Mesodermal cell (in vitro differentiated cells): ENCODE data around the gene POU6F2.
"Not testable (repeated sequence)": the region's sequence is repeated elsewhere in the genome, so short reads cannot be mapped to it uniquely, and the experiment has no call there.

ENCODE experiments used
- H3K27ac ChIP-seq: 2 replicates; pipeline ENCODE4 v1.7.0; 2013; ENCODE audit warnings: mild to moderate bottlenecking, low read depth, low read length, moderate library complexity; ENCODE audit not compliant: severe bottlenecking
- H3K36me3 ChIP-seq: 2 replicates; pipeline ENCODE4 v1.7.1; 2013; ENCODE audit warnings: mild to moderate bottlenecking, low read length, moderate library complexity; ENCODE audit not compliant: control insufficient read depth, insufficient read depth
- H3K4me1 ChIP-seq: one replicate; pipeline ENCODE4 v1.7.1; 2013; ENCODE audit warnings: mild to moderate bottlenecking, low read length; ENCODE audit not compliant: insufficient read depth, control insufficient read depth, poor library complexity, severe bottlenecking
- H3K4me3 ChIP-seq: 2 replicates; pipeline ENCODE4 v1.7.0; 2013; ENCODE audit warnings: low read length, control low read depth, mild to moderate bottlenecking; ENCODE audit not compliant: insufficient read depth, poor library complexity, severe bottlenecking; ENCODE audit errors: extremely low read depth
- H3K9me3 ChIP-seq: 2 replicates; pipeline ENCODE4 v1.7.1; 2013; ENCODE audit warnings: mild to moderate bottlenecking, low read length, moderate library complexity; ENCODE audit not compliant: control insufficient read depth
- WGBS, 2 experiments: methylation state at CpG; one replicate each; pipeline ENCODE4 v1.1.5; 2013; ENCODE audit warnings: missing lambda C conversion rate in 2 of 2; ENCODE audit not compliant: insufficient coverage in 2 of 2; 5-methylcytosine and 5-hydroxymethylcytosine counted together

The POU6F2 gene

DNA sequence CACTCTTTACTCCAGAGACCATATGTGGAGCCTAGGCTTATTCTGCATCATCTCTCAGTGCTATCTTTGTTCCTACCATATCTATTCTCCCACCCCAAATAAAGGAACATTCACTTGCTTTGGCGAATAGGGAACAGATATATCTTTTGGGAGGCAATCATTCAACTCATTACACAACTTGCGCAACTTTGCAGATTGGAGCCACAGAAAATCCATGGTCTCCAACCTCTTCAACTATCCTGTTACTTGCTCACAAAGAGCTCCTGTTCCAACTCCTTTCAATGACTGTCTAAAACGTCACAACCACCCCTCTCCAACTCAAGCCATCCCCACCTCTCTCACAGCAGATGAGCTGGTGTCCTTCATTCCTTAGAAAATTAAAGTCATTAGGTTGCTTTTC, 203.7 kb downstream of the POU6F2 start:
- no peaks in the 10 kb centered on the region for H3K4me1 ChIP-seq
- H3K4me3 ChIP-seq: no peak overlapping the region
- 83% methylated on average over 2 of the region's 3 CpGs; no CpG with 5 or more reads in 1 of the 2 experiments for WGBS, 2 experiments
- no peaks in the 10 kb centered on the region for H3K9me3 ChIP-seq
- H3K27ac ChIP-seq: no peak overlapping the region
- H3K36me3 ChIP-seq: no peaks in the 10 kb centered on the region

DNA sequence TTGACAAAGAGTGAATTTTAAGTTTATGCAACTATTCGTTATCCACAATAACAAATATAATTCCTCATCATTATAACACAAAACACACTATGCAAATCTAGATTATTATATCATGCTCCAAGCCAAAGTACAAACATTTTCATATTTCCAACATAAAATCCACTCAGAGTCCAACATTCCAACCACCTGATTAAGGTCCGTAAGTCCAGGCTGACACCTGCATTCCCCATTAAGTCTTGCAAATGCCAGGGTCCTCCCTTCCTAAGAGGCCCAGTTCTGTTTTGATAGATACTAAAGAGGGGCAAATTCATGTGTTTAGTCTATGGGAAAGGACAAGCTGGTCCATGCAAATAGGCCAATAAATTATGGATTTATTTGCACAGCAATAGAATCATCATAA, 206.1 kb downstream of the POU6F2 start:
- Histone ChIP-seq H3K27ac (no peak overlapping the region), H3K9me3 (no peaks in the 10 kb centered on the region), H3K36me3 (no peaks in the 10 kb centered on the region), H3K4me1 (no peaks in the 10 kb centered on the region), H3K4me3 (no peak overlapping the region)
- WGBS, 2 experiments: 83 to 93% methylated on average over 1 to 2 of the region's 2 CpGs

DNA sequence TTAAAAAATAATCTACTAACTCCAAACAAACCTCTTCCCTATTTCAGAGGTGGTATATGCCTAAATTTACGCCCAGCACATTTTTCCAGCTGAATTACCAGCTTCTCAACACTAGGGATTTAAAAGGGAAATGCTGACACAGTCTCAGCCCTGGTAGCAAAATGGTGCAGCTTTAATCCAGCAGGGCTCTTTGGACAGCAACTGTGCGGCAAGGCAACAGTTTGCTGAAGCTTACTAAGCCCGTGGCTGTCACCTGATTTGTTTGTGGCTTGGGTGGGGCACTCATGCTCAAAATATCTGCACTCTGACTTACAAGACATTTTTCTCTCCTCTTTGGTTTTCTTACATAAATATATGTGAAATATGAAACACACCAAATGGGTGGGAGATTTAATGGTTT, 206.7 kb downstream of the POU6F2 start:
- no peaks in the 10 kb centered on the region for H3K36me3 ChIP-seq
- 80 to 90% methylated on average over 2 to 3 of the region's 3 CpGs for WGBS, 2 experiments

DNA sequence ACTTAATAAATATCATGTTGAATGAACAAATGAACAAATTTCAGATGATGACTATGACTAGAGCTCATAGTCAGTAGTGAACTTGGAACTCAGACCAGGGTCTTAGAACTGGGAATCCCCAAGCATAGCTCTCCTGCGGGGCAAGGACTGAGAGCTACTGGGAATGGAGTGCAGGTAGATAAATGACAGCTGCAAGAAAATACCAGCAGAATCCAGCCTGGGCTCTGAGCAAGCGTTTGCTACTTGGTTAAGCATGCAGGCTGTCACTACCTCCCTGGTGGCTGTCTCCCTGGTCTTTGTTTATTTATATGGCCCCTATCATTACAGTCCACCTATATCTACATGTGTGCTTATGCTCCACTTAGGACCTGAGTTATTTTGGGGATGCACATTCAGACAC, 208.4 kb downstream of the POU6F2 start:
- WGBS, 2 experiments: 89 to 100% methylated on average over 2 of the region's 2 CpGs
- Histone ChIP-seq H3K36me3 (no peaks in the 10 kb centered on the region), H3K4me3 (no peak overlapping the region), H3K9me3 (no peaks in the 10 kb centered on the region), H3K4me1 (no peaks in the 10 kb centered on the region), H3K27ac (no peak overlapping the region)

More for the DNA sequence above, 206.7 kb downstream of the POU6F2 start:
- H3K4me1 ChIP-seq: no peaks in the 10 kb centered on the region
- no peak overlapping the region for H3K27ac ChIP-seq
- H3K9me3 ChIP-seq: no peaks in the 10 kb centered on the region
- H3K4me3 ChIP-seq: no peak overlapping the region

DNA sequence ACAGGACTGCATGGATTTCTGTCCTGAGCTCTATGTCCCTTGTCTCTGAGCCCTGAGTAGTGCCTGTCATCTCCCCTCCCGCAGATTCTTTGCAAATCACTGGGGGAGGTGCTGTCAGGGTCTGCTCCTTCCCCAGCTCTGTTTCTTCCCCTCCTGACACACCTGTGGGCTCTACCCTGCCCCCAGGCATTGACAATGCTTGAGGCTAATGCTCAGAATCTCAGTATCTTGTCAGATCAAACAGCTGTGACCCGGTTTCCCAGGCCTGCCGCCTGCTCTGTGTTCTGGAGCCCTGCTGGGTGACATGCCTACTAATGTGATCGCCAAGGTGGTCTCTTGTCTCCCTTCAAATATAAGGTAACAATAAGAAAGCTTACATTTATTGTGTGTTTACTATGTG, 209.0 kb downstream of the POU6F2 start:
- Histone ChIP-seq H3K4me3 (no peak overlapping the region), H3K27ac (no peak overlapping the region), H3K9me3 (no peaks in the 10 kb centered on the region), H3K36me3 (no peaks in the 10 kb centered on the region), H3K4me1 (no peaks in the 10 kb centered on the region)
- 54 to 66% methylated on average over 3 of the region's 4 CpGs for whole genome bisulfite sequencing, 2 experiments

DNA sequence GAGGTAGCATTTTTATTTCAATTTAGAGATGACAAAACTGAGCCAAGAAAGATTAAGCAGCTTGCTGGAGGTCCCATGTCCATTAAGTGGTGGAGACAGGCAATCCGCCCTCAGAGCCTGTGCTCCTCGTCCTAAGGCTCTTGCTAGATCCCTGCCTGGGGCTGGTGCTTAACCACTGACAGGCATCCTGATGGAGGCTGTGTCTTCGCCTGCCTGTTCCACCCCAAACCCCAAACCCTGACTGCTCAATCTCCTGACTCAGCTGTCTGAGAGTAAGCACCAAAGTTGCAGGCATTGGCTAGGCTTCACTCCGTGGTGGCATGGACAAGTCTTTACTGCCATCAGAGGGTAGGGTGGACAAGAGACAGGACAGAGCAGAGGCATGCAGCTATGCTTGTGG, 209.4 kb downstream of the POU6F2 start:
- Histone ChIP-seq H3K27ac (no peak overlapping the region), H3K9me3 (no peaks in the 10 kb centered on the region), H3K36me3 (no peaks in the 10 kb centered on the region), H3K4me1 (no peaks in the 10 kb centered on the region), H3K4me3 (no peak overlapping the region)
- 61 to 67% methylated on average over 4 of the region's 4 CpGs for WGBS, 2 experiments

DNA sequence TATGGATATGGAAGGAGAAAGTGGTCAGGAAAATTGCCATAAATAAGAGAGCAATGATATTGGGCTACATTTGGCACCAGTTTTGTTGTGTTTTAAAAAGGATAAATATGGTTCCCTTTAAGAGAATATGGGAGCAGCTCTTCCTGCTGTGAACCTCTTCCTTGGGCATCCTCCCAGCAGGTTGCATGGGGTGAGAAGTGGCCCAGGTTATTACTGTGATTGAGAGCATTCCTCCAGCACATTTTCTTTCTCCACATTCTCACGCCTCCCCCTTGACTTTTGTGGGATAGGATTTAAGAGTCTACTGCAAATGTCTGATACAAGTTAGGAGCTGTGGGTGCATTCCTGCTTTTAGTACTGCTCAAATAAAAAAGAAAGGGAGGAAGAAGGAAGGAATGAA, 214.8 kb downstream of the POU6F2 start:
- H3K4me1 ChIP-seq: no peaks in the 10 kb centered on the region
- no CpG with 5 or more reads among the region's 1 CpG for WGBS, 2 experiments
- no peaks in the 10 kb centered on the region for H3K9me3 ChIP-seq
- H3K27ac ChIP-seq: no peak overlapping the region
- no peaks in the 10 kb centered on the region for H3K36me3 ChIP-seq
- no peak overlapping the region for H3K4me3 ChIP-seq

DNA sequence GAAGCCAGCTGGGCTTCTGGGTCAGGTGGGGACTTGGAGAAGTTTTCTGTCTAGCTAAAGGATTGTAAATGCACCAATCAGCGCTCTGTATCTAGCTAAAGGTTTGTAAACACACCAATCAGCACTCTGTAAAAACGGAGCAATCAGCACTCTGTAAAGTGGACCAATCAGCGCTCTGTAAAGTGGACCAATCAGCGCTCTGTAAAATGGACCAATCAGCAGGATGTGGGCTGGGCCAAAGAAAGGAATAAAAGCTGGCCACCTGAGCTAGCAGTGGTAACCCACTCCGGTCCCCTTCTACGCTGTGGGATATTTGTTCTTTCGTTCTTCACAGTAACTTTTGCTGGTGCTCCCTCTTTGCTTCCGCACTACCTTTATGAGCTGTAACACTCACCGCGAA, 216.7 kb downstream of the POU6F2 start:
- H3K4me3 ChIP-seq, H3K9me3 ChIP-seq, H3K36me3 ChIP-seq, H3K4me1 ChIP-seq, H3K27ac ChIP-seq: not testable (repeated sequence)
- WGBS, 2 experiments: 85 to 86% methylated on average over 8 to 10 of the region's 10 CpGs

DNA sequence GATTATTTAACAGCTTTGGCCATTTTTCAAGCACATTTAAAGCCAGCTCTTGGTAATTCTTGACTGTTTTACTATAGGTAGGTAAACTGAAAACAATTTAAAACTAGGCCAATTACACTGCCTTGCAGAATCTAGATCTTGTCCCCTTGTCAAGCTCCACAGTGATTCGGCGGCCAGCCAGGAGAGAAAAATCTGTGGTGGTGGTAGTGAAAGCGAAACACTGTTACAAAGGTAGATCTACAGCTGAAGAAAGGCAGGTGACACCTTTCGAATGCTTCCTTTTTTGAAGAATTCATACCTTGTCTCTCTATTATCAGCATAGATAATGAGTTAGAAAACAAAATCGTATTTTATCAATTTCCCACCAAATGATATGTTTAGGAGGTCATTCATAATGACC, 218.3 kb downstream of the POU6F2 start:
- H3K27ac ChIP-seq: no peak overlapping the region
- H3K4me1 ChIP-seq: no peaks in the 10 kb centered on the region
- 100% methylated on average over 1 to 2 of the region's 5 CpGs for WGBS, 2 experiments
- no peaks in the 10 kb centered on the region for H3K36me3 ChIP-seq
- no peak overlapping the region for H3K4me3 ChIP-seq
- no peaks in the 10 kb centered on the region for H3K9me3 ChIP-seq

DNA sequence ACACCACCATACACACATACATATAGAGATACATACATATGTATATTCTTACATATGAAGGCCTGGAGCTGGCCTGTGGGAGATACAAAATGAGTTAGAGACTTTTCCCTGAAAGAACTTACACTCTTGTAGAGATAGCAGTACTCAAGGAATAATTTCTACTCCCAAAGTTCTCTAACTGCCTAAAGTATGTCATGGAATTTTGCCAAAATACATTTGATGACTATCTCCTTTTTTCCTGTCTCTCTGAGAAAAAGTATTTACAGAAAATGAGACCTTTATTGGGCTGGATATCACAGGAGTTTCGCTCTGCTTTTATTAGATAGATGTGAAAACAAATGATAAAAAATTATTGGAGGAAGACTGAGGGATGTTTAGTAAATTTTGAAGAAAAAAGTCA, 220.1 kb downstream of the POU6F2 start:
- no peaks in the 10 kb centered on the region for H3K4me1 ChIP-seq
- H3K27ac ChIP-seq: no peak overlapping the region
- WGBS, 2 experiments: 83 to 100% methylated on average over 1 of the region's 1 CpG

DNA sequence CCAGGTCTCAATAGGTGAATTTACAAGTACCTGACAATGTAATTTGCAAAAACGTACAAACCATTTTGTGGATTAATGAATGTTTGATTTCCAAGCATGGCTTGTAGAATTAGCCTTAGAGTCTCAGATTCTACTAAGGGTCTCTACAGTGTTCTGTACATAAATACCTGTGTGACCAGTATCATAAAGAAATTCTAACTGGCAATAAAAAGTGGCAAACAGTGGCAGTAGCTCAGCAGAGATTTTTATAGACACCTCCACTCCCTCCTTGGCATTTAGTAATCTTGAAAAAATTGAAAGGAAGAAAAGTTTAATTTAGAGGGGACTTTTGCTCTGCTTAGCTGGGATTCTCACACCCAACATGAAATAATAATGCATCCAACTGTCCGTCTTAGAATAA, 220.8 kb downstream of the POU6F2 start:
- Histone ChIP-seq H3K9me3 (no peaks in the 10 kb centered on the region), H3K4me1 (no peaks in the 10 kb centered on the region), H3K36me3 (no peaks in the 10 kb centered on the region), H3K27ac (no peak overlapping the region), H3K4me3 (no peak overlapping the region)
- WGBS, 2 experiments: 100% methylated on average over 1 of the region's 2 CpGs

More for the DNA sequence above, 220.1 kb downstream of the POU6F2 start:
- Histone ChIP-seq H3K4me3 (no peak overlapping the region), H3K9me3 (no peaks in the 10 kb centered on the region), H3K36me3 (no peaks in the 10 kb centered on the region)

DNA sequence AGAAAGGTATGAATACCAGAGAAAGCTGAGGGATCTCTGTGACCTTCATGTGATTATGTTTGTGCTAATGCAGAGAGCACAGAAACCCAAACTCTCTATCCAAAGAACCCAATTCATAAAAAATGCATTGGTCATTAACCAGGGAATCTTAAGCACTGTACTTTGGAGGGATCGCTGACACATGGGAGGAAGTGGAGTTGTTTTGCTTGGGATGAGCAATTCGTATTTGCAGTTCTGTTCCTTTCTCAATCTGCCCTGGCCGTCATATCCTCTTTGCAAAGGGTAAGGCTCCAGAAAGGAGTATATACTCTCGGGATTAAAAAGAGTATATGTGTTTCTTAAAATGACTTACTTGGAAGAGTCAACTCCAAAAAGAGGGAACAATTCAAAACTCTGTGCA, 221.3 kb downstream of the POU6F2 start:
- Histone ChIP-seq H3K4me1 (no peaks in the 10 kb centered on the region), H3K27ac (no peak overlapping the region), H3K36me3 (no peaks in the 10 kb centered on the region), H3K4me3 (no peak overlapping the region), H3K9me3 (no peaks in the 10 kb centered on the region)
- WGBS, 2 experiments: 84 to 95% methylated on average over 3 to 4 of the region's 4 CpGs
